ENCODE measurements around the gene SMIM35.
A peak's percentile ranks its signal among the peaks of the same experiment; 100 is the strongest.

The SMIM35 gene

DNA sequence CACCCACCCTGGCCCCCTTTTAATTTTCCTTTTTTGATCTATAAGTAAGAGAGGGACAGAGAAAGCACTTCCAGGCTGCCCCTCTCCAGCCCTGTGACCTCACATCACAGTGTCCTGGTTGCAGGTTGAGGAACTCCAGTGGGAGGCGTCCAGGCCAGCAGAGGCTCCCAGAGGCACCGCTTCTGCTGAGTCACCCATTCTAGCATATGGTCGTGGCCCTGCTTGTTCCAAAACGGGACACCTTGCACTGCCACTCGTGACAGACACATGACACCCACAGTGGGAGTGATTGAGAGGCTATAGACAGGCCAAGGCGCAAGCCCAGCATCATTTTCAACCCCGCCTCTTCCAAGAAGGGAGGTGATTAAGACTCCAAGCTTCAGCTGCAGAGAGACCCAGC lies 25.9 kb downstream of the SMIM35 start:
- Mint-ChIP-seq H3K36me3 (ENCODE audit: low read depth) (no peaks in the 10 kb centered on the region), H3K4me3 (no peak overlapping the region), H3K27me3 (peaks cover 7% of the 10 kb centered on the region), H3K9me3 (no peaks in the 10 kb centered on the region), H3K4me1 (ENCODE audit: low read depth) (no peaks in the 10 kb centered on the region), H3K27ac (no peak overlapping the region)

DNA sequence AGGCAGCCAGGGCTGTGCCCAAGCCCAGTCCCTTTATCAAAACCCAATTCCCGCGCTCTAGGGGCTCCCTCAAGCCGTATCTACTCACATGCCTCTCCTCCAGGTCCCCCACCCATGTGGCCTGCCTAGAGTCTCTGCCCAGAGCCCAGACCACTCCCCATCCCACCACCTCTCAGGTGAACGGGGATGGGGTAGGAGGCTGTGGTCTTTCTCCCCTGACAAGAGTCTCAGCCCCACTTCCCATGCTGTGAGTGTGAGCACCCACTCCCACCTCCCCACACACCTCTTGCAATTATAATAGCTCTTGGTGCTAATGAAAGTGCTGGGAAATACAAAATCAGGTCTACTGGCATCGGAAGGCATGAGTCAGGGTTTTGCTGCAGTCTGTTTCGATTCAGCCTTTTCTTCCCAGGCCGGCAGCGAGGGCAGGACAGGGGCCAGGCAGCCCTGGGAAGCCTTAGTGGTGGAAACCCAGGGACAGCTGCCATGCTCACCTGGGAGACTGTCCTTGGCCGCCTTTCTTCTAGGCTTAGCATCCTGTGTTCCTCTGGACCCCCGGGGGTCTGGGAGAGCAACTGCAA lies 26.6 kb downstream of the SMIM35 start:
- no peak overlapping the region for H3K27ac Mint-ChIP-seq
- H3K36me3 Mint-ChIP-seq (ENCODE audit: low read depth), result no peaks in the 10 kb centered on the region
- no peak overlapping the region for H3K4me3 Mint-ChIP-seq
- peaks cover 7% of the 10 kb centered on the region for H3K27me3 Mint-ChIP-seq
- H3K4me1 Mint-ChIP-seq (ENCODE audit: low read depth), result no peaks in the 10 kb centered on the region
- H3K9me3 Mint-ChIP-seq, result no peaks in the 10 kb centered on the region

DNA sequence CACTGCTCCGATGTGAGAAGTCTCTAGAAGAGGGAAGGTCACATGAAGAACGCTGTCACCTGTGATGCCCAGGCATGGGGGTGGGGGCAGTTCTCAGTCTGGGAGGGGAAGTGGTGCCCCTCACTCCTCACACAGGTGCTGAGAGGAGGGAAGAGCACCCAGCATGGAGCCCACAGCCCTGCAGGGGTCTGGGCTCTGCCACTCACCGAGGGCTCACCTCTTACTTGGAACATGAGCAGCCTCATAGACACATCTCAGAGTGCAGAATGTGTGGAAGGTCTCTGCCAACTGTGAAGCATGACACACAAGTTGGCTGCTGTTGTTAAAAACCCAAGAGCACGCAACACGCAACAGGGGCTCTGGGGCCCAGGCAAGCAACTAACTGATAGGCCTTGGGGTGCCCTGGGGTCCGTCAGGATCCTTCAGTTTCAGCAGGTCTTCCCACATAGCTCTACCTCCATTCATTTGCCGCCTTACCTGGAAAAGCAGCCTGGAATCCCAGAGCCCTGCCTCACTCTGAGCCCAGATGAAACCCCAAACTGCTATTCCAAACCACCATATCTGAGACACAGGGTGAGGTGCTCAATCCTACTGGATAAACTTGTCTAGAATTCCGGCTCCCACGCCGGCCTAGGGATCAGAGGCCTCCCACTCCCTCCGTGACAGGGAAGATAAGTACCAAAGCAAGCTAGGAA lies 27.4 kb downstream of the SMIM35 start:
- peaks cover 7% of the 10 kb centered on the region for H3K27me3 Mint-ChIP-seq
- no peaks in the 10 kb centered on the region for H3K36me3 Mint-ChIP-seq (ENCODE audit: low read depth)
- no peaks in the 10 kb centered on the region for H3K9me3 Mint-ChIP-seq
- no peak overlapping the region for H3K4me3 Mint-ChIP-seq
- no peaks in the 10 kb centered on the region for H3K4me1 Mint-ChIP-seq (ENCODE audit: low read depth)
- no peak overlapping the region for H3K27ac Mint-ChIP-seq

DNA sequence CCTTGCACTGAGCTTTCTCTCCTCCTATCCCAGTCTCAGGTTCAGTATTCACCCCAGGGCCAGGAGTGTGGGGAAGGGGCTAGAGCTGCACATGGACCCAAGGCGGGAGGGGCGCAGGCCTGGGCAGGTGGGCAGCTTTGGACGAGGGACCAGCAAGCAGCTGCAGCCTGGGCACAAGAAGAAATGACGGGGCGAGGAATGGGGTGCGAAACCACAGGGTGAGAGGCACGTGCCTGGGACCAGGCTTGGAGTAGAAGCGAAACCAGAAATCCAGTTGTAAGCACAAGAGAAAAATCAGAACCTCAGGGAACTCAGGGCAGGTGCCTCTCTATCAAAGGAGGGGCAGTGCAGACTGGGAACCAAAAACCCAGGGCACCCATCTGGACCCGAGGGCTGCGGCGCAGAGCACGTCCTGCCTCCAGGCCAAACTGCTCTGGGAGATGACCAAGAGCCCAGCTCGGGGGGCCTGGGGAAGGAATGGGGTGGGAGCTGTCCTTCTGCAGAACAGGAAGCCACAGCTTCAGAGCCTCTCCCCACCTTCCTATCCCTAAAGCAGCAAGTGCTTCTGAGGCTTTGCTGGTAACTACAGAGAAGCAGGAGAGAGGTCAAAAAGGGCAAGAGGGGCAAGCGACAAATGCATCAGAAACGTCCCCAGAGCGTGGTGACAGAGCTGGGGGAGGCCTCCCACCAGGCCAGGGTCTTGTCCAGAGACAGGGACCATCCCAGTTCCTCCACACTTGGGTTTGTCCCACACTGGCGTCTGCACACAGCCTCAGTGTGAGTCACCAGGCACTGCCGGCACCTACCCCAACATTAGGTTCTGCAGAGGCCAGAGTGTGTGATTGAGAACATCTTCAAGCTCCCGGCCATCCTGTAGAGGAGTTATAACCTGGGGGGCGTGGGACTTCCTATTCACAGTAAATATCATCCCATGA lies 28.2 kb downstream of the SMIM35 start:
- H3K27me3 Mint-ChIP-seq, result peaks cover 7% of the 10 kb centered on the region
- no peak overlapping the region for H3K27ac Mint-ChIP-seq
- H3K4me3 Mint-ChIP-seq, result no peak overlapping the region
- H3K4me1 Mint-ChIP-seq (ENCODE audit: low read depth), result no peaks in the 10 kb centered on the region
- no peaks in the 10 kb centered on the region for H3K9me3 Mint-ChIP-seq
- no peaks in the 10 kb centered on the region for H3K36me3 Mint-ChIP-seq (ENCODE audit: low read depth)

DNA sequence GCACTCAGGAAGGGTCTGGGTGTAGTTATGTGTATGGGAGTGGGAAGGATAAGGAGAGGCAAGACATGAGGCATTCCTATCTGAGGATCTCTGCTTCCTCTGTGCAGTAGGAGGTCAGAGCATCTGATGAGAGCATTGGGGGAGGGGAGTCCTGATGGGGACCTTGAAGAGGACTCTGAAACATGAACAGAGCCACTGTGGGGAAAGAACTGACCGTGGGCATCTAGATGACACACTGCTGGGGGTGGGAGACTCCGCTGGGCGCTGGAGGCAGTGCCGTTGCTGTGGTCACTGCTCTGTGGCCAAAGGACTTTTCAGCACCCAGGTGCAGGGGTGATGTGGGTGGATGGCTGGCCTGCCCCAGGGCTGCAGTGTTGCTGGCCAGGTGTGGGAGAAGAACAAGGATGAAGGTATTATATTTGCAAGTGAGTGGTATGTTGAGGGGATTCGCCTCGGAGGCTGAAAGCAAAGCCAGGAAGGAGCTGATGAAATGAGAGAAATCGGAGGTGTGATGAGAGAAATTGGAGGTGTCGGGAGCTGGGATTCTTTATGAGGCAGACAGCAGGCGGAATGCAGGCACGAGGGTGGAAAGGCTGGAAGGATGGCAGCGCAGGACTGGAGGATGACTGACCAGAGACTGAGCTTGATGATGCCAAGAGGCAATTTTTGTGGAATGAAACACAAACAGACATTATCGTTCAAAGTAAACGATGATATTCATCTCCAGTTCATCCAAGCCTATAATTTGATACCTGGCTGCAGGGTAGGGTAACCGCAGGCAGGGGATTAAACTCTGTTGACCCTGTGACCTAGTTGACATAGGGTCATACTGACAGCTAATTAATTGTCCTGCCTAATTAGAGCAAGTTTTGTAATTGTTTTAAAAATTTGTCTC lies 29.3 kb downstream of the SMIM35 start:
- H3K27me3 Mint-ChIP-seq, result peaks cover 7% of the 10 kb centered on the region
- no peaks in the 10 kb centered on the region for H3K36me3 Mint-ChIP-seq (ENCODE audit: low read depth)
- H3K4me3 Mint-ChIP-seq, result no peak overlapping the region
- H3K4me1 Mint-ChIP-seq (ENCODE audit: low read depth), result peaks cover 7% of the 10 kb centered on the region
- H3K9me3 Mint-ChIP-seq, result no peaks in the 10 kb centered on the region
- H3K27ac Mint-ChIP-seq, result no peak overlapping the region

DNA sequence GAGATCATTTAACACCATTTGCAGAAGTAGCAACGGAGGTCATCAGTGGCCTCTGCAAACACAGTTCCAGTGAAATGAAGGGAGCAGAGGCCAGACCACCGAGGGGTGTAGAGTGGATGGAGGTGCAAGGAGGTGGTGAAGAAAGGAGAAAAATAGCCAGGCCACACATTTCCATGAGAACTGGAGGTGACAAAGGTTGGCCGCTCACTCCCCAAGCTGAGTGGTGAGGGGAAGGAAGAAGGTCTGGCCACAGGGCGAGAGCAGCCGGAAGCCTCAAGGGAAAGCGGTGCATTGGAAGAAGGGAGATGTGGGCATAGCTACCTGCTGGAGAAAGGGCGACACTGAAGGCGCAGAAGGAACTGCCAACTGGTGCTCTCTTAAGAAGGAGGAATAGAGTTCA lies 30.0 kb downstream of the SMIM35 start:
- H3K36me3 Mint-ChIP-seq (ENCODE audit: low read depth), result no peaks in the 10 kb centered on the region
- H3K27ac Mint-ChIP-seq, result no peak overlapping the region
- H3K9me3 Mint-ChIP-seq, result no peaks in the 10 kb centered on the region
- H3K27me3 Mint-ChIP-seq, result peaks cover 7% of the 10 kb centered on the region
- no peak overlapping the region for H3K4me3 Mint-ChIP-seq
- peaks cover 14% of the 10 kb centered on the region for H3K4me1 Mint-ChIP-seq (ENCODE audit: low read depth)

DNA sequence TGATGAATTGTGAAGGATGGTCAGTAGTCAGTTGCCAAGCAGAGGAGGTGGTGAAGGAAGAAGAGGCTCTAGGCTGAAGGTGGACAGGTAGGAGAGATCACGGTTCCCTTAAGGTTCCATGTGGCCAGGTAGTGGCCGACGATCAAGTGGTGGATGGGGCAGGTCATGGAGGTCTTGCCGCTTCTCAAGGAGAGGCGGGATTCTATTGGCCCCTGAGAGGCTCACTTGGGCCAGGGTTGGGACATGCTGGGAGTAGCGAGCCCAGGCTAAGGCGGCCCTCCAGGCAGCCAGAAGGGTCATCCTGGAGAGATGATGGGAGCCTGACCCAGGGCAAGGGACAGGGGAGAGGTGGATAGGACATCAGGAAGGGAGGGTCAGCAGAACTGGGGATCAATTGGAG lies 30.8 kb downstream of the SMIM35 start:
- no peaks in the 10 kb centered on the region for H3K9me3 Mint-ChIP-seq
- H3K27ac Mint-ChIP-seq, result peak overlapping the region; percentile 2

DNA sequence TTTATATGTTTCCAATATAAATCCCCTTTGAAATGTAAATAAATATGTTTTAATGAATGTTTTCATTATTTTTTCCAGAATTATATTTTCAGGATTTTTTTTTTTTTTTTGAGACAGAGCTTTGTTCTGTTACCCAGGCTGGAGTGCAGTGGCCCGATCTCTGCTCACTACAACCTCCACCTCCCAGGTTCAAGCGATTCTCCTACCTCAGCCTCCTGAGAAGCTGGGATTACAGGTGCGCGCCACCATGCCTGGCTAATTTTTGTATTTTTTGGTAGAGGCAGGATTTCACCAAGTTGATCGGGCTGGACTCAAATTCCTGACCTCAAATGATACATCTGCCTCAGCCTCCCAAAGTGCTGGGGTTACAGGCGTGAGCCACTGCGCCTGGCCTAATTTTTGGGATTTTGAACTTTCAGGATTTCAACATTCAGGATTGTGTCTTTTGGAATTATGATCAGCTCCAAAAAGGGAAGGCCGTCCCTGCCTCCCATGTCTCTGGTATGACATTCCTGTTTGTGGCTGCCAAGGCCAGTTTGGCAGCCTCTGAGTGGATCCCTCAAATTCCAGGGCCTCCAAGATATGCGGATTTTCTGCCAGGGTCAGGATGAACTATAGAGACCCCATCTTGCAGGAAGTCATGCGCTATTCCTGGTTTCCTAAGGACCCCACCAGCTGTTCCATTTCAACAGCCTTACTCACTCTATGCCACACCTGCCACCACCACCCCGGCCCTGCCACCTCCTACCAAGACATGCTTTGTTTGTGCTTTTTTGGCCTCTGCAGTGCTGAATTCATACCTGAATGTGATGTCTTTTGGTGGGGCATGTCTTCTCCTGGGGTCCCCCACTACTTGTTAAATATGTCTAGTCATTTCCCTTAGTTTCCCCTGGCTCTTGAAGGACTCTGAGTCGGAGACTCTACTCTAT lies 31.8 kb downstream of the SMIM35 start:
- H3K36me3 Mint-ChIP-seq (ENCODE audit: low read depth), result no peaks in the 10 kb centered on the region
- H3K4me1 Mint-ChIP-seq (ENCODE audit: low read depth), result peaks cover 32% of the 10 kb centered on the region
- no peaks in the 10 kb centered on the region for H3K9me3 Mint-ChIP-seq
- peaks cover 7% of the 10 kb centered on the region for H3K27me3 Mint-ChIP-seq
- H3K27ac Mint-ChIP-seq, result no peak overlapping the region
- H3K4me3 Mint-ChIP-seq, result no peak overlapping the region

More for the DNA sequence above, 30.8 kb downstream of the SMIM35 start:
- Mint-ChIP-seq H3K4me3 (no peak overlapping the region), H3K27me3 (peaks cover 7% of the 10 kb centered on the region), H3K4me1 (ENCODE audit: low read depth) (peaks cover 22% of the 10 kb centered on the region), H3K36me3 (ENCODE audit: low read depth) (no peaks in the 10 kb centered on the region)

DNA sequence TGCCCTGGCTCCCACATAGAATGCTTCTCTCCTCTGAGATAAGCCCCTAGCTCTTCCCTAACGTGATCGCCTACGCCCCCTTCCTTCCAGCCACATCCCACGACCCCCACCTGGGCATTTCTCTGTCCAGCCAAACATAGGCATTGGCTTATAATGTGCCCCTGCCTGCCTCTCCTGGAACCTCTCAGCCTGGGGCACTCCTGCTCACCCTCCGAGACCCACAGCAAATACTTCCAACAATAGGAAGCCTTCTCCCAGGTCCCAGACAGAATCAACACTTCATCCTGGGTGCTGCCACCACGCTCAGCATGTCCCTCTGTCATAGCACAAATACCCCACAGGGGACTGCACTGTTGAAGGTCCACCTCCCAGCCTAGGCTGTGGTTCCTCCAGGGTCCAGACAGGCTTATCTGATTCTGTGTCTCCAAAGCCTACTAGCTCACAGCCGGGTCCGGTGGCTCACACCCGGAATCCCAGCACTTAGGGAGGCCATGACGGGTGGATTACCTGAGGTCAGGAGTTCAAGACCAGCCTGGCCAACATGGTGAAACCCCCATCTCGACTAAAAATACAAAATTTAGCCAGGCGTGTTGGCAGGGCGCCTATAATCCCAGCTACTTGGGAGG lies 34.1 kb downstream of the SMIM35 start:
- Mint-ChIP-seq H3K36me3 (ENCODE audit: low read depth) (no peaks in the 10 kb centered on the region), H3K9me3 (no peaks in the 10 kb centered on the region), H3K27ac (peak overlapping the region; percentile 59), H3K4me1 (ENCODE audit: low read depth) (peaks cover 50% of the 10 kb centered on the region), H3K27me3 (peaks cover 7% of the 10 kb centered on the region), H3K4me3 (no peak overlapping the region)

DNA sequence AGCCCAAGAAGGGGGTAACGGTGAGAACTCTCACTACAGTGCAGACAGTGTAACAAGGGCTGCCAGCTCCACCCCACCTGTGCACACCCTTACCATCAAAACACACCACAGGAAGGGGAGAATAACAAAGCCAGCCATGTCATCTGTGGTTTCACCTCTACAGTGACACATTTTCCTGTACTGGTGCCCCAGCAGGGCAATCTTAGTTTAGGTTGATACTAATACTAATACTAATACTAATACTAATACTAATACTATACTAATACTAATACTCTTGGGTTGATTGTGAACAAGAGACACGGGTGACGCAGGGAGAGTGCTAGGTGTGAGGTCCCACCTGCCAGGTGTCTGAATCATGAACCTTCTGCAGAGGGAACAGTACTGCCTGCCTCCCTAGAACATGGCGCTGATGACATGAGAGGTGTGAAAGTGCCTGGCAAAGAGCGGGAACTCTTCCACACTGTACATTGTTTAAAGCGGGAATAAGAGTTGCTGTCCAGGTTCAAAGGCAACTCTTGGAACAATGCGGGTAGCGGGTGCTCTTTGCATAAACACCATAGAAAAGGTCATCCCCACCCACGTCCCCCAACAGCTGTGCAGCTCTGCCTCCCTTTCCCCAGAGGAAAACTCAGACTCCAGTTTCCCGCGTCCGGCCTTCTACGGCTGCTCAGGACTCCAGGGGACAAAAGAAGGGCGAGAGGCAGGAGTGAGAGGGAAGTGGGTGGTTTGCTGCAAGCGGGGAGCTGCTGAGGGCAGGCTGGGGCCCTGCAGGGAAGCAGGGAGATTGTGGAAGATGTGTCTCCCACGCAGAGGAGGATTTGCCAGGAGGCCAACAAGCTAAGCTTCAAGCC lies 34.9 kb downstream of the SMIM35 start:
- Mint-ChIP-seq H3K4me3 (peak overlapping the region; percentile 44), H3K4me1 (ENCODE audit: low read depth) (peaks cover 59% of the 10 kb centered on the region), H3K9me3 (no peaks in the 10 kb centered on the region), H3K27ac (peak overlapping the region; percentile 77), H3K36me3 (ENCODE audit: low read depth) (no peaks in the 10 kb centered on the region), H3K27me3 (no peaks in the 10 kb centered on the region)

DNA sequence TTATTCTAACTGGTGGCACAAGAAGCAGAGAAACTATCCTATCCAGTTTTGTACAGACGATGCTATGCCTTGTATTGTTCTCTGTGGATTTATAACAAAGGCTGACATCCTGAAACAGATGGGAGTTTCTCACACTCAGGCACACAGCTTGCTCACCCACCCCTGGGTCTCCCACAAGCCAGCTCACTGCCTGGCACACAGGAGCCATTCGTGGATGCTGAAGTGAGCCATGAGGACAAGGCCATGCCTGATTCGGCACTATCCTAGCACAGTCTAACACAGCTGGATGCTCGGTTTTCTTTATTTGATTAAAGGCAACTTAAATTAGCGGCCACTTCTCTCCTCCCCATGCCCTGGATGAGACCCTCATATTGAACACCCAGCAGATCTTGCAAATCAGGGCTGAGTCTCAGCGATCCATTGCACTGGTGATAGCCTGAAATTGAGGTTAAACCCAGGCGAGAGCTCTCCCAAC lies 35.6 kb downstream of the SMIM35 start:
- peaks cover 66% of the 10 kb centered on the region for H3K4me1 Mint-ChIP-seq (ENCODE audit: low read depth)
- no peaks in the 10 kb centered on the region for H3K36me3 Mint-ChIP-seq (ENCODE audit: low read depth)
- no peaks in the 10 kb centered on the region for H3K27me3 Mint-ChIP-seq
- peak overlapping the region; percentile 77 for H3K27ac Mint-ChIP-seq
- H3K9me3 Mint-ChIP-seq, result no peaks in the 10 kb centered on the region
- peak overlapping the region; percentile 44 for H3K4me3 Mint-ChIP-seq

DNA sequence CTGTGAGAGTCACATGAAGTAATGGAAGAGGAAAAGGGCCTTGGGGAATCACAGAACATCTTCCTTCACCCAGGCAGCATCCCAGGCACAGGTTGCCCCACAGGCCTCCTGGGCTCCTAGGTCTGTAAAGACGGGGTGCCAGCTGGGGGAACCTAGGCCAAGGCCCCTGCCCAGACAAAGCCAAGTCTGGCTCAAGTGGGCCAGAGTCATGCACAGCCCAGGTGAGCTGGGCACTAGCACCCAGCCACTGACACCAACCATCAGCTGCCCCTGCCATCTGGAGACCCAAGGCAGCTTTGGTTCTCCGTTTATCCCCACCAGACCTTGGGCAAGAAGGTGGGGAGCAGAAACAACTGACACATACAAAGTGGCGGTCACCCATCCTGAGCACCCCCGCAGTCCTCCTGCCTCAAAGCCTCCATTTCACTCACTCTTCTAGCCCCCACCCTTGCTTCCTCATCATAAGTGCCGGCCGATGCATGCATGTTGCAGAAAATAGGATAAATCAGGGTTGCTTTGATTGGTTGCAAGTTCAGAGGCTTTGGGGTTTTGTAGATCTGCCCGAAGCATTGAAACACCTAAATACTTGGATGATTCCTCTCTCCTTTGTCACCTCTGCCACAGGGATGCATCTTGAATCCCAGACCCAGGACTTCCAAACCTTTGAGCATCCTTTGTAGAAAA lies 36.4 kb downstream of the SMIM35 start:
- Mint-ChIP-seq H3K9me3 (no peaks in the 10 kb centered on the region), H3K4me1 (ENCODE audit: low read depth) (peaks cover 74% of the 10 kb centered on the region), H3K27me3 (no peaks in the 10 kb centered on the region), H3K27ac (peak overlapping the region; percentile 57), H3K36me3 (ENCODE audit: low read depth) (no peaks in the 10 kb centered on the region), H3K4me3 (no peak overlapping the region)

Data from stimulated activated naive CD8-positive, alpha-beta T cell treated with anti-CD3 and anti-CD28 coated beads, Interleukin-15, Interleukin-2, amounts not matched to agents 100 ng/mL and 50 ng/mL, for 24 hours (primary cell).